GM18909 (cell line): Measurements from ENCODE around the gene AUTS2.

Source experiments
- ATAC-seq: cut with Tn5 transposase; IDR thresholded peaks from one replicate; pipeline ENCODE4 v1.9.1; 2021; ENCODE audit warnings: mild to moderate bottlenecking; ENCODE audit not compliant: unreplicated experiment, poor library complexity

The AUTS2 gene

DNA sequence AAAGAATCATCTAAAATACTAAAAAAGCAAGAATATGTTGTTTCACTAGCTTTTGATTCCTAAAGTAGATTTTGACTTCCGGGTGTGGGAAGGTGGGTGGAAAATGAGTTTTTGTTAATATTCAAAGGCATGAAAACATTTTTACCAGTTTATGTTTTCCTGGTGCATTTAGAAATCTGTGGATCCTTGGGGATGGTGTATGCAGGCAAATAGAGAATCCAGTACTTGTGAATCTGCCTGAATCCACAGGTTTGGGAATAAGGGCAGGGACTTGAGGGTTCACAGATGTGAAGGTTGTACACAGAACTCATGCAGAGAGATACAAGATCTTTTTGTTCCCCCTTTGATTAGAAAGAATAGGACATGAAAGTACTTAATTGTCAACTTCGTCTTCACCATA, 22.4 kb downstream of the AUTS2 start:
- ATAC-seq, result no peak

- ATAC-seq, result no peak
These were observed 23.9 kb downstream of the AUTS2 start for GRCh38 chr7:69622014-69622835.

GRCh38 chr7:69622960-69623359, 24.7 kb downstream of the AUTS2 start:
- no peak for ATAC-seq

GRCh38 chr7:69624435-69625230, 26.4 kb downstream of the AUTS2 start:
- ATAC-seq, result no peak

DNA sequence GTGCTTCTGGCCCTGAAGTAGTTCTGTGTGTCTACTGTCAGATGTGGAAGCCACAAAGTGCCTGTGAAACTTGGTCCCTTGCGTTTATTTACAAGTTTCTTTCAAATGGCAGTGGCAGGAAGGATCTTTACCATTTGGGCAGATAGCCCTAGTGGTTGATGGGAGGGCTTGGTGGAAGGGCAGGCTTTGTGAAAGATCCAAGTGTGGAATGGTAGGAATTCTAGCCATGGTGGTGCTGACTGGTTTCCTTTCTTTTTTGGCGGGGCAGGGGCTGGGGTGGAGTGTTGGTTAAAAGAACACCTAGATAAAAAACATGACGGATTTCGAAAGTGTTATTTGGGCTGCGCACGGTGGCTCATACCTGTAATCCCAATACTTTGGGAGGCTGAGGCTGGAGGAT, 27.0 kb downstream of the AUTS2 start:
- ATAC-seq, result no peak

- no peak for ATAC-seq
These were observed 27.5 kb downstream of the AUTS2 start for GRCh38 chr7:69625798-69626197.

DNA sequence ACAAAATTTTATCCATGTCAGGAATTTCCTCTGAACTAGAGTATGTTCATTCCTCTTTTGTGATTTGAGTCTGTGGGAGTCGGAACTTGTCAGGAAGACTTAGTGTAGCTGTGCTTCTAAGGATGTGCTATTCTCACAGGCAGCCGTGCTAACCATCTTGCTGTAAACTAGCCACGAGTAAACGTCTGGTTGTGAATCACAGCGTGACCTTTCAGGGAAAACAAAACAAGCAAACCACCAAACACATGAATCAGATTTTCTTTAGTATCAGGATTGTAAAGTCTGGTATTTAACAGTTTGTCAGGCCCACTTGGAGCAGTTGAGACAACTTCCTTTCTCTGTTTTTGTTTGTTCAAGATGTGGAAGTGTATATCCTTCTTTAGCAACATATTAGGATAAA, 32.0 kb downstream of the AUTS2 start:
- ATAC-seq, result no peak

GRCh38 chr7:69631131-69631530, 32.9 kb downstream of the AUTS2 start:
- ATAC-seq, result no peak

- ATAC-seq, result no peak
These were observed 34.0 kb downstream of the AUTS2 start for GRCh38 chr7:69632280-69632679.

- ATAC-seq, result no peak
These were observed 35.0 kb downstream of the AUTS2 start for GRCh38 chr7:69633122-69633831.

GRCh38 chr7:69635555-69636185, 37.4 kb downstream of the AUTS2 start:
- no peak for ATAC-seq

- ATAC-seq, result no peak
These were observed 40.4 kb downstream of the AUTS2 start for GRCh38 chr7:69638674-69639073.

GRCh38 chr7:69640216-69640615, 41.9 kb downstream of the AUTS2 start:
- ATAC-seq, result no peak

GRCh38 chr7:69640925-69641594, 42.8 kb downstream of the AUTS2 start:
- no peak for ATAC-seq

DNA sequence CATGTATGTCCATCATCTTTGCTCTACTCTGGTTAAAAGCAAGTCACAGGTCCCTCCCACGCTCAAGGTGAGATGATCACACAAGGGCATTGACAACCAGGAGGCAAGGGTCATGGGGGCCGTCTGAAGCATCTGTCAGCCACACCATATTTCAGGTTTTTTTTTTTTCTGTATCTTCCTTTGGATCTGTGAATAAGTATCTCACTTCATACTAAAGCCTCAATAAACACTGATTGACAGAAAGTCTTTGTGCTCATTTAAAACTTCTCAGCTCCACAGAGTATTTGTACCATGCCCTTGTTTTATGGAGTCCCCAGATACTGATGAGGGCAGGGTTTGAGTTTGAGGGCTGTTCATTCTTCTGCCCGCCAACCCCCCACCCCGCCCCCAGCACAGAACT, 45.0 kb downstream of the AUTS2 start:
- ATAC-seq, result no peak

- no peak for ATAC-seq
These were observed 45.6 kb downstream of the AUTS2 start for GRCh38 chr7:69643708-69644445.

DNA sequence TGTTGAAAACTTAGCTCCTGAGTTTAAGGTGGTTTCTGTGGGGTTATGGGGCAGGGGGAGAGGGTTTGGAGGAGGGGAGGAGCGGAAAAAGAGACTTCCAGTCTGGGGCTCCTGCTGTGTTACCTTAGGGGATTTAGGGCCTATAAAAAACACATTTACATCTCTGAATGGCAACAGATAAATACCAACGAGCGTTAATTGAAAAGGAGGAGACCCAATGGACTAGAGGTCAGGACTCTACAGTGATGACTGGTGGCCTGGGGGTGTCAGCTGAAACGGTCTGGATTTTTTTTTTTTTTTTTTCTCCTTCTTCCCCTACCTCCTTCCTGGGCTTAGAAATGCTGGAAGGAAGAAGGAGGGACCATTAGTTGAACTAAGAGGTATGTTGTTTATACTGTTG, 47.4 kb downstream of the AUTS2 start:
- no peak for ATAC-seq

- ATAC-seq, result peak; percentile 86
These were observed 52.9 kb downstream of the AUTS2 start for GRCh38 chr7:69651101-69651590.
